ENCODE results near the gene FCN1. TPM values are rescaled to one million over a fixed set of nuclear protein-coding genes. Genes with fewer than 3 reads are reported as not detected.

Gene FCN1
- total RNA-seq, 4 donors from 2014 or later = 1.3 to 27.0 (median 10.9) TPM

DNA sequence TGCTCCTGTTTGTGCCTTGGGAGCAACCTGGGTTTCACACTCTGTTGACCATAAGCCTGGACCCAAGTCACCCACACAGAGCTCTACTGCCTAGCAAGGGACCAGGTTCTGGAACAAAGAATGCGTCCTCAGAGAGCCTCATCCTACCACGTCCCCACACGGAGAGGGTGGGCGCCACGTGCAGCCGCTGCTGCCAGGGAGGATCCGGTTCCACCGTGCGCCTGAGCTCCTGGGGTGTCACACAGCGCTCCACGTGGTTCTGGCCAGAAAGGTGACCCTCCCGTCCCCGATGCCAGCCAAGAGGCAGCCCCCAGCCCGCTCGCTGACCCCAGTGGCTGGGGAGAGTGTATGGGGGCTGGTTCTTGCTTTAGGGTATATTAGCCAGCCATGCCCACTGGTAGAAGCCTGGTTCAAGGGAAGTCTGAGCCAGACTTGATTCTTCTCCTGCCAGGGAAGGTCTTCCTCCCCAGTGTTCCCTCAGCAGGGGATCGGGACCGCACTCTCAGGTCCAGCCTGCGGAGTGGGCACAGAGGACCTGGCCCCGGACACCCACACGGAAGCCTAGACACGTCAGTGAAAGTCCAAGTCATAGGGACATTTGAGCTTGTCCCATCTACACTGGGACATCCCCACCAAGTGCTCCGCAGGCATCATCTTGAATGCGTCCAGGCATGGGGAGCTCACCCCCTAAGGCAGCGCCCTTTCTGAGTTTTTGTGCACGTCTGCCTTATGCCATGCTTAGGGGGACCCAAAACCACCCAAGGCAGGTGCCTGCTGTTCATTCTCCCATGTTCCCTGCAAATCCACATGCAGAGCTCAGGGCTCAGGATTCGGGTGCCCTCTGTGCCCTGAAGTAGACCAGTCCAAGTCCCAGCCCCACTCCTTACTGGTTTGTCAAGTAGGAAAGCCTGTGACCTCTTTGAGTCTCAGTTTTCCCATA, 2.4 kb downstream of the FCN1 start:
- TF ChIP-seq, protein P1, sequence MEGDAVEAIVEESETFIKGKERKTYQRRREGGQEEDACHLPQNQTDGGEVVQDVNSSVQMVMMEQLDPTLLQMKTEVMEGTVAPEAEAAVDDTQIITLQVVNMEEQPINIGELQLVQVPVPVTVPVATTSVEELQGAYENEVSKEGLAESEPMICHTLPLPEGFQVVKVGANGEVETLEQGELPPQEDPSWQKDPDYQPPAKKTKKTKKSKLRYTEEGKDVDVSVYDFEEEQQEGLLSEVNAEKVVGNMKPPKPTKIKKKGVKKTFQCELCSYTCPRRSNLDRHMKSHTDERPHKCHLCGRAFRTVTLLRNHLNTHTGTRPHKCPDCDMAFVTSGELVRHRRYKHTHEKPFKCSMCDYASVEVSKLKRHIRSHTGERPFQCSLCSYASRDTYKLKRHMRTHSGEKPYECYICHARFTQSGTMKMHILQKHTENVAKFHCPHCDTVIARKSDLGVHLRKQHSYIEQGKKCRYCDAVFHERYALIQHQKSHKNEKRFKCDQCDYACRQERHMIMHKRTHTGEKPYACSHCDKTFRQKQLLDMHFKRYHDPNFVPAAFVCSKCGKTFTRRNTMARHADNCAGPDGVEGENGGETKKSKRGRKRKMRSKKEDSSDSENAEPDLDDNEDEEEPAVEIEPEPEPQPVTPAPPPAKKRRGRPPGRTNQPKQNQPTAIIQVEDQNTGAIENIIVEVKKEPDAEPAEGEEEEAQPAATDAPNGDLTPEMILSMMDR (IDR thresholded peaks at IDR 0.05) = no peak
- ATAC-seq (ENCODE audit: low FRiP score) (no peak), DNase-seq (ENCODE audit: low spot score) (no peak)

DNA sequence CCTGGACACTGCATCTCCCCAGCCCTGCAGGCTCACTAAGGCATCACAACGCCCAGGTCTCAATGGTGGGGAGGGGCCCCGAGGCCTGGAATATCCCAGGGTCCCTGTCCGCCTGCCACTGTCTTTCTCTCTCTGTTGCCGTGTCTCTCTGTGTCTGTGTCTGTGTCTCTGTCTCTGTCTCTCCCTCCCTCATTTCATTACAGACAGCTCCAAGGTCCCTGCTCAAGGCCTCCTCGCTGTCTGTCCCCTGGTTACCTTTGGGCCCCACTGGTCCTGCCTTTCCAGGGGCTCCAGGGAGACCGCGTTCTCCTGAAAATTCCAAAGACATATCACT, 3.2 kb downstream of the FCN1 start:
- TF ChIP-seq, protein P1 (IDR thresholded peaks at IDR 0.05) = no peak
- ATAC-seq (ENCODE audit: low FRiP score) = no peak
- no peak for DNase-seq (ENCODE audit: low spot score)

DNA sequence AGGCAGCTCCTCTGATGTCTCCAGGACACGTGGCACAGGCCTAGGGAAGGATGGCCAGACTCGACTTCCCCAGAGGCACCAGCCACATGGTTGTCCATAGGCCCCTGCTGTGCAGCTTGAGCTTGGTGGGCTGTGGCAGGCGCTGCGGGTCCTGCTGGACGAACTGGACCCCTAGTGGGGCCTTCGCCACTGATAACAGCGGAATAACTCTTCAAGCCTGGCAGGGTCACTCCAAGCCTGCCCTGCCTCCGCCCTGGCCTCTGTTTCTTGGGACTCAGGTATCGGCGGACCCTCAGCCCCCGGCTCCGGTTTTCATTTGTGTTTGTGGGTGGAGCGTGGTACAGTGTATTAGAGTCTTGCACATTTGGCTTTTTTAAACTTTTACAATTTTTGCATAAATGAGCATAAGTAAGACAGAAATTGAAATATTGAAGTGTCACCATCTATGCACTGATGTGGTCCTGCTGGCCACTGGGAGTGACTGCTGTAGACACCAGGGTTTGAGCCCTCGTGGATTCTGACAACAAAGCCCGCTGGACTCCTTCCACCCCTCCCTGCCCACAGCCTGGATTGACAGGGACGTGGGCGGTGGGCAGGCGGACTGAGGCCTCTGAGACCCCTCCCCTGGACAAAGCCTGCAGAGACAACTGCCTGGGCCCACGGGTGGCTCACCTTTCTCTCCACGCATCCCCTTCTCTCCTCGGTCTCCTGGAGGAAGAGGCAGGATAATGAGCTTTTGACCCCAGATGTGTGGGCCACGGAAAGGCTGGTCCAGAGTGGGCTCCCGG, 3.8 kb downstream of the FCN1 start:
- TF ChIP-seq, protein P1 (IDR thresholded peaks at IDR 0.05) = no peak
- DNase-seq (ENCODE audit: low spot score) = no peak
- no peak for ATAC-seq (ENCODE audit: low FRiP score)

DNA sequence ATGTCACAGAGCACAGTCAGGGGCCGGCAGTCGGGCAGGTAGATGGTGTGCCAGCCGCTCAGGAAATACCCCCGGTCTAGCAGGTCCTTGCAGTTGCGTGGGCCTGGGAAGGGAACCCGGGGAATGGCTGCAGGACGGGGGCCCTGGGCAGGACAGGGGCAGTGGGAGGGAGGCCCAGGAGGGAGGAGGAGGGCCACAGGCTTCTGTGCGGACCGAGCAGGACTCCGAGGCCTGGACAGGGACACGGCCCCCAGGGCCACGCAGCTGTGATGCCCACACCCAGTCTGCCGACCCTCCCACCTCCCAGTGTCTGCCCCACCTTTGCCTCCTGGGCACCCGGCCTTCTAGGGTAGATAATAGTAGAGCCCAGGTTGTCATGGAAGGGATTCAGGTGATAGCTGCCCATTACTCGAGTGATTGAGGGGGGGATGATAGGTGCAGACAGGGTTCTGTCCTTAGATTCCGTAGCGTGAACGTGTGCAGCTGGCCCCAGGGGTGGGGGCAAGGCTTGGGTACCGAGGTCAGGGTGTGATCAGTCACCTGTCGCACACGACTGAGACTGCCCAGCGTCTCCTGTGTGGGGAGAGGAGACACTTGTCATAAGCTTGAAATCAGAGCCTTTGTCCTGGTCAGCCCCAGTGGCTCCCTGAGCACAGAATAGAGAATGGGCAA, 4.5 kb downstream of the FCN1 start:
- TF ChIP-seq, protein P1 (IDR thresholded peaks at IDR 0.05) = no peak
- DNase-seq (ENCODE audit: low spot score) (no peak), ATAC-seq (ENCODE audit: low FRiP score) (no peak)

DNA sequence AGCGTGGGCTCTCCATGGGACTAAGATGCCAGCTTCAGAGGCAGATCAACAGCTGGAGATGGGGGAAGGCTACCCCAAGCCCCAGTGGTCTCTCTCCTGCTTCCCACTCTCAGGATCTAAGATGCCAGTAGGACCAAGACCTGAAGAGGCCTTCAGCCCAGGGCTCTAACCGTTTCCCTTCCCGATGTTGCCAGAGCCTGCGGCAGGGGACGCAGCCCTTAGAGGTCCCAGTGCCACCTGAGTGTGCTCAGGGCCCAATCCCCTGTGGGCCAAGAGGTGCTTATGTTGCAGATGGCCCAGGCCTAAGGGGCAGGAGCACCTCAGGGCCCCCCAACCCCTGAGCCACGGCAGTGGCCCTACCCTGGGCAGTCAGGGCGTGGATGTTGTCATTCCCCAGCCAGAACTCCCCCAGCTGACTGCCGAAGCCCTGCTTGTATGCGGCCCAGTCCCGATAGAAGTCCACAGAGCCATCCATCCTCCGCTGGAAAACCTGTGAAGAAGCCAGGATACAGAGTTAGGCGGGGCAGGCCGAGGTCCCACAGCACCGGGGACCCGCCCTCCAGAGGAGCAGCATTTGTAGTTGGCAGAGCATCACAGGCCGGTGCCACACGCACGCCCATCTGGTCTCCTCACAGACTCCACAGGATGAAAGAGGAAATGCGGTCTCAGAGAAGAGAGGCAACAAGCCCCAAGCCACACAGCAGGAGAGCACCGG, 5.4 kb downstream of the FCN1 start:
- ATAC-seq (ENCODE audit: low FRiP score) = no peak
- TF ChIP-seq, protein P1 (IDR thresholded peaks at IDR 0.05) = no peak
- DNase-seq (ENCODE audit: low spot score) = no peak

Measured in omental fat pad (tissue), 4 donors.